Spleen (tissue), 11 donors: ENCODE results near the gene EXOSC2. TPM values are rescaled to one million over a fixed set of nuclear protein-coding genes. Genes with fewer than 3 reads are reported as not detected.

ENCODE experiments used
- DNase-seq: peaks from one replicate; pipeline ENCODE4 v3.0.0-alpha.2; 2020
- H3K27ac ChIP-seq, 8 donors: fragments of 200-600 bp; sonication (generic) in 7 of 8; 1 replicate in 4 of 8; 2 replicates in 4 of 8; pipeline versions ENCODE4 v1.5.0 to v1.8.0; 2016 to 2021; ENCODE audit warnings: inconsistent platforms in 4 of 8, mild to moderate bottlenecking in 4 of 8, moderate library complexity in 1 of 8
- H3K27me3 ChIP-seq, 7 donors: fragments of 200-600 bp; sonication (generic) in 6 of 7; replicated peaks in 1 of 7; 1 replicate in 4 of 7; 2 replicates in 3 of 7; pipeline versions ENCODE4 v1.5.0 to v1.8.0; 2016 to 2021; ENCODE audit warnings: inconsistent platforms in 3 of 7, mild to moderate bottlenecking in 1 of 7
- H3K36me3 ChIP-seq, 6 donors: fragments of 200-600 bp; sonication (generic) in 5 of 6; 1 replicate in 4 of 6; 2 replicates in 2 of 6; pipeline versions ENCODE4 v1.5.0 to v1.8.0; 2016 to 2021; ENCODE audit warnings: inconsistent platforms in 2 of 6
- H3K4me1 ChIP-seq, 6 donors: fragments of 200-600 bp; sonication (generic) in 5 of 6; 1 replicate in 3 of 6; 2 replicates in 3 of 6; pipeline versions ENCODE4 v1.5.0 to v1.8.0; 2016 to 2021; ENCODE audit warnings: inconsistent platforms in 3 of 6
- H3K4me3 ChIP-seq, 8 donors: fragments of 200-600 bp; sonication (generic) in 7 of 8; 1 replicate in 4 of 8; 2 replicates in 4 of 8; pipeline versions ENCODE4 v1.5.0 to v1.8.0; 2016 to 2021; ENCODE audit warnings: inconsistent platforms in 4 of 8, mild to moderate bottlenecking in 4 of 8, moderate library complexity in 2 of 8
- H3K9me3 ChIP-seq, 8 donors: fragments of 200-600 bp; sonication (generic) in 7 of 8; 1 replicate in 4 of 8; 2 replicates in 4 of 8; pipeline versions ENCODE4 v1.5.0 to v1.8.0; 2016 to 2021; ENCODE audit warnings: inconsistent platforms in 4 of 8
- CTCF ChIP-seq, 11 experiments: fragments of 200-600 bp in 7 of 11; fragments of 450-650 bp in 4 of 11; sonication (generic) in 4 of 11; IDR thresholded peaks in 8 of 11; conservative IDR thresholded peaks in 3 of 11; 1 replicate in 7 of 11; 2 replicates in 4 of 11; pipeline versions ENCODE4 v1.4.0 to v1.8.0; 2016 to 2021; ENCODE audit warnings: antibody characterized with exemption in 11 of 11, inconsistent platforms in 4 of 11, mild to moderate bottlenecking in 1 of 11
- POLR2A ChIP-seq, 3 donors: fragments of 450-650 bp; IDR thresholded peaks; one replicate each; pipeline ENCODE4 v1.5.1; 2017; ENCODE audit warnings: antibody characterized with exemption in 3 of 3, mild to moderate bottlenecking in 1 of 3
- POLR2AphosphoS5 ChIP-seq, 3 donors: sonication (generic); formaldehyde crosslinking; IDR thresholded peaks; one replicate each; pipeline ENCODE4 v1.5.1; 2017; ENCODE audit warnings: antibody characterized with exemption in 3 of 3
- WGBS, 5 donors: extraction: QIAGEN DNeasy Blood & Tissue Kit in 3 of 5; methylation state at CpG; one replicate each; pipeline versions ENCODE4 v1.1.5 to v1.1.7; 2013 to 2018; 5-methylcytosine and 5-hydroxymethylcytosine counted together
- intact Hi-C: fragments of 100-400 bp; cut with DNase I; formaldehyde crosslinking; loops from one replicate; pipeline ENCODE4 v1.15.0; 2023; ENCODE audit warnings: low total_unique reads
- polyA plus RNA-seq, 3 donors: library from polyadenylated mRNA; stranded (reverse); fragments of 200-250 nt; gene quantifications; one replicate each; pipeline ENCODE4 v1.2.1, GENCODE V29; 2013
- total RNA-seq, 7 donors: library from RNA; depleted of rRNA in 3 of 7; stranded (reverse); fragments of >200 nt in 3 of 7; fragmentation: NEBNext Ultra II Directional in 4 of 7; extraction: Animal tissue kit (Norgen Biotek cat#: 25700) in 4 of 7; gene quantifications; one replicate each; pipeline versions ENCODE4 v1.1.0 to v1.2.1, GENCODE V29; 2016 to 2021
- donor health status: healthy with polysubstance abuse.
- donor health status: DM: no; HTN: no; CAD: no; lungs with moderate emphysema.
- donor health status: DM: no; HTN: no; CAD: no.
- donor health status: Bipolar disorder and iron deficiency.
- donor health status: healthy.
- donor health status: DM: no; HTN: no; CAD: no.
- donor health status: DM: yes; HTN: yes; CAD: no.

The EXOSC2 gene
- total and polyA plus RNA-seq, 10 donors, result 16.9 to 34.6 (median 24.8) TPM

- H3K4me3 ChIP-seq, result no peak overlapping the region
- no peak overlapping the region for H3K27ac ChIP-seq
- H3K4me1 ChIP-seq, result peaks cover 13 to 65% (median 30%) of the 10 kb centered on the region in 6 donors
- WGBS, 5 donors, result 90 to 98% (median 97%) methylated on average over 4 of the region's 4 CpGs
- intact Hi-C loops, result no loop called here
- no peaks in the 10 kb centered on the region for H3K9me3 ChIP-seq
- no peaks in the 10 kb centered on the region for H3K27me3 ChIP-seq
- DNase-seq, result no peak
- TF ChIP-seq POLR2AphosphoS5 (IDR thresholded peaks at IDR 0.05) (no peak), CTCF (IDR thresholded peaks at IDR 0.05 in 8 of 11, conservative IDR thresholded peaks at IDR 0.05 in 3 of 11) (no peak)
- H3K36me3 ChIP-seq, result peaks cover 0 to 60% (median 51%) of the 10 kb centered on the region in 6 donors
These were observed 2.6 kb downstream of the EXOSC2 start for GRCh38 chr9:130696139-130696650.

GRCh38 chr9:130696996-130697395 is 3.4 kb downstream of the EXOSC2 start:
- no peak overlapping the region for H3K27ac ChIP-seq
- no peaks in the 10 kb centered on the region for H3K9me3 ChIP-seq
- DNase-seq, result peak; percentile 0
- peaks cover 0 to 68% (median 58%) of the 10 kb centered on the region in 6 donors for H3K36me3 ChIP-seq
- peaks cover 13 to 69% (median 32%) of the 10 kb centered on the region in 6 donors for H3K4me1 ChIP-seq
- WGBS, 5 donors, result 83 to 95% (median 90%) methylated on average over 8 of the region's 8 CpGs
- intact Hi-C loops, result no loop called here
- H3K4me3 ChIP-seq, result no peak overlapping the region
- TF ChIP-seq POLR2A (IDR thresholded peaks at IDR 0.05), result no peak
- TF ChIP-seq CTCF (IDR thresholded peaks at IDR 0.05 in 8 of 11, conservative IDR thresholded peaks at IDR 0.05 in 3 of 11), result no peak
- TF ChIP-seq POLR2AphosphoS5 (IDR thresholded peaks at IDR 0.05), result no peak
- no peaks in the 10 kb centered on the region for H3K27me3 ChIP-seq

GRCh38 chr9:130698514-130698913 is 4.9 kb downstream of the EXOSC2 start:
- 90 to 96% (median 93%) methylated on average over 3 of the region's 3 CpGs for WGBS, 5 donors
- Histone ChIP-seq H3K27me3 (no peaks in the 10 kb centered on the region), H3K36me3 (peaks cover 0 to 84% (median 73%) of the 10 kb centered on the region in 6 donors), H3K4me3 (no peak overlapping the region), H3K9me3 (no peaks in the 10 kb centered on the region), H3K4me1 (peaks cover 10 to 59% (median 25%) of the 10 kb centered on the region in 6 donors), H3K27ac (no peak overlapping the region)
- intact Hi-C loops, result no loop called here
- DNase-seq, result no peak
- TF ChIP-seq POLR2AphosphoS5 (IDR thresholded peaks at IDR 0.05) (no peak), CTCF (IDR thresholded peaks at IDR 0.05 in 8 of 11, conservative IDR thresholded peaks at IDR 0.05 in 3 of 11) (no peak), POLR2A (IDR thresholded peaks at IDR 0.05) (no peak)

GRCh38 chr9:130699047-130699446 is 5.5 kb downstream of the EXOSC2 start:
- Histone ChIP-seq H3K27me3 (no peaks in the 10 kb centered on the region), H3K27ac (no peak overlapping the region), H3K36me3 (peaks cover 3 to 89% (median 78%) of the 10 kb centered on the region in 6 donors), H3K4me1 (peaks cover 9 to 55% (median 21%) of the 10 kb centered on the region in 6 donors), H3K4me3 (no peak overlapping the region), H3K9me3 (no peaks in the 10 kb centered on the region)
- 77 to 84% (median 80%) methylated on average over 2 of the region's 2 CpGs for WGBS, 5 donors
- no peak for TF ChIP-seq POLR2A (IDR thresholded peaks at IDR 0.05)
- no peak for TF ChIP-seq CTCF (IDR thresholded peaks at IDR 0.05 in 8 of 11, conservative IDR thresholded peaks at IDR 0.05 in 3 of 11)
- no peak for TF ChIP-seq POLR2AphosphoS5 (IDR thresholded peaks at IDR 0.05)
- intact Hi-C loops, result no loop called here
- no peak for DNase-seq
